SIG-M5 treated with dmso at 0.1 percent for 504 hours (cell line): ENCODE measurements around the gene COL4A4.

ENCODE experiments used
- DNase-seq: peaks from one replicate; lab custom pipeline; 2025; ENCODE audit not compliant: unreplicated experiment; lab: John Stamatoyannopoulos, UW

The COL4A4 gene

DNA sequence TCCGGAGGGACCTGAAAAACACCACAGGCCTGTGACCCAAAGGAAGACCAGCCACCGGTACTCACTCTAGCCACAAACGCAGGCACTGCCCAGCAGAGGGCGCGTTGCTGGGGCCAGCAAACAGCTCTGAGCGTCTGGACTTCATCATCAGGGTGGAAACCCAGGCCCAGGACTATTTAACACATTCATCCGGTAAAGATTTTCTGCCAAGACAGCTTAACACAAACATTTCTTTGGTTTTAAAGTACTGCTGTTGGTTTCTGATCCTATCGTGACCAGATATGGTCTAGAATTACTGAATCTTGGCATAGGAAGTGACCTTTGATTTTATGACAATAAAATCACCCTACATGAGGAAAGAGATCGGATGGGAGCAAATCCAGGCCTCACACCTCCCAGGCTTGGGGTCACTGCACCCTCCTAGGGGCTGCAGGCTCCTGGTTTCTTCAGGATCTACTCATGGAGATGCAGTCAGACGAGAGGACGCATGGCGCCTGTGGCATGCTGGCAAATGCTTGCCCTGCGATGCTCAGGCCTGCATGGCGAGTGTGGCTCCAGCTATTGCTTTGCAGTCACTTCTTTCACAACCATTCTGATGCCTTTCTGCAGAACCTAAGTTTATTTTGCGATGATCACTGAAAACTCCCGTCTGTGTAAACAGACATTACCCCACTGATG, 130.4 kb downstream of the COL4A4 start:
- peak; percentile 10 for DNase-seq

DNA sequence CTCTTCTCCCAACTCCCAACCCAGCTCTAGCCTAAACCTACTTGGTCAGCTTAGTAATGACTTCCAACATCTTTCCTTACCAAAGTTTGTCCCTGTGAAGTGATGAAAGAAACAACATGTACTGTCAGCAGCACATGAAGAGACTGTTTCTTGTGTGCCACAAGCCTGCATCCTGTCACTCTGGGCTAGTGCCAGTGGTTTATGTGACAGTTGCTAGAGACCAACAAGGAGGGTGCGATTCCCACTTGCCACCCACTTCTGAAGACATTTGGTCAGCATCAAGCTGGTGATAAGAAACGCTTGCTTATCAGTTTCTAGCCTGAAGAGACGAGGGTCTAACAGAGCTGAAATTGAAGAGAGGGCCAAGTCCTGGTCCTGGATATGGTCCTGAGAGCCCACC, 132.6 kb downstream of the COL4A4 start:
- no peak for DNase-seq

DNA sequence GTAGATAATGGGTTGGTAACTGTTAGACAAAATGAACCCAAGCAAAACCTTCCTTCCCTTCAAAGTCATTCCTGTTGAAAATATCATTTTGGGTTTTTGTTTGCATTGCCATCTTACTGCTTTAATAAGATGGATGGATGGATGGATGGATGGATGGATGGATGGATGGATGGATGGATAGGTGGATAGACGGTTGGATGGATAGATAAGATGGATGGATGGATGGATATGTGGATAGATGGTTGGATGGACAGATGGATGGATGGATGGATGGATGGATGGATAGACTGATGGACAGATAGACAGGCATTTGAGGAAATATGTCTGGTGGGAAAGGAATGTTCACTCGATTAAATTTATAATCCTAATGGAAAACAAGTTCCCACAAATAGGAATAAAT, 133.2 kb downstream of the COL4A4 start:
- DNase-seq = no peak

DNA sequence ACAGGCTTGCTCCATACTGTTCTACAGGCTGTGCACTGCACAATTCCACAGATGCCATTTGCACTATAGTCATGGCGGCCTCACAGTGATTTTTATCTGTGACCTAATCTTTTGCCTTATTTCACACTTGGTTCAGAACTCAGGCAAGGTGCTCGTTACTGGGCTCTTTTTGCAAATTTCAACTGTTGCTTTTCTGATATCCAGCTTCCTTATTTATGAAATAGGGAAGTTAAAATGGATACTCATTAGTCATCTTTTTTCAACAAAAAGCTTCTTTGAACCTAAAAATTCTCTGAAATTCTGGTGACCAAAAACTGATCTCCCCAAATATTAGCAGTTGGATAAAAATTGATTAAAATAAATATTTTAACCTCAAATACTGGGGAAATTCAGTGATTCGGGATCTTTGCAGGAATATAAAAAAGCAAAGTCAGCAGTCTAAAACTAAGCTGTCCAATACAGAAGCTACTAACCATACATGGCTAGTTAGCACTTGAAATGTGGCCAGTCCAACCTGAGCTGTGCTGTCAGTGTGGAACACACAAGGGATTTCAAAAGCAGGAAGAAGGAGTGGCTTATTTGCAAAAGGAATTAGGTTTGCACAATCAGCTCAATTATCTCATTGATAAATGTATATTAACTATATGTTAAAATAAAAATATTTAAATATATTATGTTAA, 134.4 kb downstream of the COL4A4 start:
- peak; percentile 57 for DNase-seq

DNA sequence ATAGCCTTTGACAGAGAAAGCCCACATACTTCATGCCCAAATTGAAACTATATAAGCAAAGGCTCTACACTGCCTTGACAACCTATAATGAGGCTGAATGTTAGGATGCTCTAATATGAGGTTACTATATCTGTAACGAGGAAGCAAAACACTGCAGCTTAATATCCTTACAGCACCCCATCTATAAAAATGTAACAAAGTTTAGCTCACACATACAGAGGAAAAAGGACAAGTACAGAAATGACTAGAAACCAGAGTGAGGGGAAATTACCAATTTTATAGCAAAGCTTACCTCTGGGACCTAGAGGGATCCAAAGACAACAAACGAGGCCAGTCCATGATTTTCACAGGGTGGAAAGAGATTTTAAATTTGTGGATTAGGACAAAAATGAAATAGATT, 138.5 kb downstream of the COL4A4 start:
- no peak for DNase-seq

DNA sequence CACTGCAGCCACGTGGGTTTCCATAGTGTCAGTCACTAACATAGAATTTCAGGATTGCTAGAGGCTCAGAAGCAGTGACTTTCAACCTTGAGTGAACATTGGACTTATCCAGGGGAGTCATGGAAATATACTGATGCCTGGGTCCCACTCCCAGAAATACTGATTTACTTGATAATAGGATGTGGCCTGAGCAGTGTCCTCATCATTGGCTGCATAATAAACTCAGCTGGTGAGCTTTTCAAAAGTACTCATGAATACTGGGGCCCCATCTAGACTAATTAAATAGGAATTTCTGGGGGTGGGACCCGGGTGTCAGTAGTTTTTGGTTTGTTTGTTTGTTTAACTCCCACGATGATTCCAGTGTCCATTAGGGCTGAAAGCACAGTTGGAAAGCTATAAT, 141.4 kb downstream of the COL4A4 start:
- DNase-seq = no peak

DNA sequence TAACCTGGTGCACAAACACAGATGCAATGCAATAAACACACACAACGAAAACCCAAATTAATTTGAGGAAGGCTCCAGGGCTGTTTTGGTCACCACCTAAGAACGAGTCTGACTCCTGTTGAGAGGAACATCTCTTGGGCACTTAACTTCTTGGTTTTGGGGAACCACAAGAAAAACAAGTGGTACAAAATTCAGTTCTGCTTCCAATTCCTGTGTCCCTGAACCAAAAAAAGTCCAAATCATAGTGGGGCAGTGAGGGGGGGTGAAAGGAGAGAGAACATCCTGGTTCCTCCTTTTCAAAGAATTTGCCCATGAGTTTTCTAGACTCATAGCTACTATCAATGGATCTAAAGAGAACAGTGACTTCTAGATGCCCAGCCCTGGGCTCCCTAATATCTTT, 143.6 kb downstream of the COL4A4 start:
- DNase-seq = no peak

DNA sequence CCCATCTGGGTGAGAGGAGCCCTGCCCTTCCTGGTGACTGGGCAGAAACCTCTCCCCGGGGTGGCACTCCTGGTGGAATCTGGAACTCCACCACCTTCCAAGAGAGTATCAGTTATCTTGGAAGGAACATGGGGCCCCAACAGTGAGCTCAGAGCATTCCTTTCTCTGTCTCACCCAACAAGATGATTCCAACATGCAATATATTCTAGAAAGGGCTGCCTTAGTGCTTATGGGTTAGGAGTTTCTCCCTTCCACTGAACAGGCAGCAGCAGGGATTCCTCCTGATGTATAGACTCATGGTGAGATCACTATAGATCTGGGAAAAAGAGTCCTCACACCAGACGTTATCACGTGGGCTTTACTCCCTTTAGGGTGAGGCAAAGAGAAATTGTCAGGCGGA, 147.1 kb downstream of the COL4A4 start:
- DNase-seq = no peak

DNA sequence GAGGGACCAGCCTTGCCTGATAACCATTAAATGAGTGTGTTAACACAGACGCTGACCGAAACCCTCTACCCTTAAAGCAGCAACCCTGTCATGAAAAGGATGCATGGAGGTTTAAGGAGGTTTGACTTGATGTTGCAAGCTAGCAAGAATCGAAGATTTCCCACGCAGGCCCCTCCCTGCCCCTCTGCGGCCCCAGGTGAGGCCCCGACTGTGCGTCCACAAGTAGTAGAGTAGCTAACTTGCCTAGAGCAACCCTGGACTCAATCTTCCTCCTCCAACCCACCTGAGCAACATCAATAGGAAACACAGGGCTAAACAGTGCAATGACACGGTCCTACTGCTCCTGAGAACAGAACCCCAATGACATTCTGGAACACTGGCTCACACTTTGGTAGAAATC, 150.1 kb downstream of the COL4A4 start:
- DNase-seq = no peak

DNA sequence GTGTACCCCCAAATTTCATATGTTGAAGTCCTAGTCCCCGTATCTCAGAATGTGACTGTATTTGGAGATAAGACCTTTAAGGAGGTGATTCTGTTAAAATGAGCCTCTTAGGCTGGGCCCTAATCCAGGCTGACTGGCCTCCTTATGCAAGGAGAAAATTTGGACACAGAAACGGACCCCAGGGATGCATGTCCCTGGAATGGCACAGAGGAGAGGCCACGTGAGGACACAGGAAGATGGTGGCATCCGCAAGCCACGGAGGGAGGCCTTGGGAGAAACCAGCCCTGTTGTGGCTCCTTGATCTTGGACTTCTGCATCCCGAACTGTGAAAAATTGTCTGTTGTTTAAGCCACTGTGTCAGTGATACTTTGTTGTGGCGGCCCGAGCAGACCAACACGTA, 150.7 kb downstream of the COL4A4 start:
- DNase-seq = no peak

DNA sequence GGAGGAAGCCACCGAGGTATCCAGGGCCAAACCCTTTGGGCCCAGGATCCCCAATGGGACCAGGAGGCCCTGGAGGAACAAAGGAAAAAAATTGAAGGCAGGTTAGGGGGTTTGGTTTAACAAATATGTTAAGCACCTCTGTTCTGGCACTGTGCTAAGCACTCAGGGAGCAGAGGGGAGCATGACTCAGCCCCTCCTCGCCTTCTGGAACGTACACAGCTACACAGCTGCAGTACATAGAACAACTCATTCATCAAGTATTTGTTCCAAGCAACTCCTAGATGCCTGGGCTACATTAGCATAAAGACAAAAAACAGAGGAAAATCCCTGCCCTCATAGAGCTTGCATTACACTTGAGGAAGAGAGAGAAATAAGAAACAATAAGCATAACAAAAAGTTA, 153.6 kb downstream of the COL4A4 start:
- no peak for DNase-seq

DNA sequence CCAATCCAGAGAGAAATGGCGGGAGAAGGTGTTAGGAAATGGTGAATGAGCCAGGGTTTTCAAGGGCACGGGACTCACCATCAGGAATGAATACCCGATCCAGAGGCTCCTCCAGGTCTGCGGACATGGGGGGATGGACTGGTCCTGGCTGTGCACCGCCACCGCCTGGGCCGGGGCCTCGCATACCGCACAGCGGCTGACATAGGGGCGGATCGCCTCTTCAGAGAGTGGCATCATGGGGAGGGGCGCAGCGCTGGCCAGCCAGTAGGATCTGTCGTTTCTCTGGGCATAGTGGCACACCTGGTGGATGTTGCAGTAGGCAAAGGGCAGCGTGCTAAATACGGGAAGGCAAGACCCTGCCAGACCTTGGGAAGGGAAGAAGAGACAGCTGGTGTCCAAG, 156.1 kb downstream of the COL4A4 start:
- no peak for DNase-seq

DNA sequence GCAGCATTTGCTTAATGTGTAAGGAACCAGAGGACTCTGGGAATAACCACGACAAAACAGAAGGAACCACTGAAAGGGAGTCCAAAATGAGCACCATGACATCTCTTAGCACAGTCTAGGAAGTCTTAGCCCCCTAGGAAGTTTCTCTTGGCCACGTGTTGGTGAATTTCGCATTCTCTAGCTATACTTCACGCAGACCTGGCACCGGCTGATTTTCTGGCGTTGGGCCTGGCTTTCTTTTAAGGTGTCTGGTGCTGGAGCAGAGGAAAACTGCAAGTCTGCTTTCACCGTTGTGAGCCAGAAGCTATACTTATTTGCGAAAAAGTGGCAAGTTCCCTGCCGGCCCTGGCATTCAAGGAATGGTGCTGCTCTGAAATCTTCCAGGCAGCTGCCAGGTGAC, 156.9 kb downstream of the COL4A4 start:
- no peak for DNase-seq

DNA sequence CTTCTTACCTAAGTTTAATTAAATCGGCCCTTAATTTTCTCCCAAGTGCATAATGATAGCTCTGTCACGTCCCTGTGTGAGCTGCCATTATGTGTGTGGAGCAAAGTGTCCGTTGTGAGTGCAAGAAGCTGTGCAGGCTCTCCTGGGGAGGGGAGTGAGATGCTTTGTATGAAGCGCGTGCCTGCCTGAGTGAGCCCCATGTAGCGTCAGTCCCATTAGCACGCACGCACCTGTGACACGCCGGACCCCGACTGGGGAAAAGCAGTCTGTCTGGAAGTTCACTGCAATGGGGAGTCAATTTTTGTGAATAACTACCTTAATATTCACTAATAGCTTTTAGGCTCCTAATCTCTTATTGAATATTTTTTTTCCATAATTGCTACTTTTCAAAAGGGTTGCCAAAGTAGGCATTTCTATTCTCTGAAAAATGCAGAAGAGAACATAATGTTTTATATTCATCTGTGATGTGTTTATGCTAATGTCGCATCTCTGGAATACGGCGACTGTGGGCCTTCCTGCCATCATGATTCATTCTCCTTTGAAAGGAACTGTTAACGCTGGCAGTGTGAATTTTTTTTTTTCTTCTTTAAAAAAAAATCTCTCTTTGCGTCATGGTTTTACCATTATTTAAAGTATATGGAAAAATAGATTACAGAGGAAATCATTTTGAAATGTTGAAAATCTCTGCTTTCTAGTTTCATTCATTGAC, 157.7 kb downstream of the COL4A4 start:
- no peak for DNase-seq

DNA sequence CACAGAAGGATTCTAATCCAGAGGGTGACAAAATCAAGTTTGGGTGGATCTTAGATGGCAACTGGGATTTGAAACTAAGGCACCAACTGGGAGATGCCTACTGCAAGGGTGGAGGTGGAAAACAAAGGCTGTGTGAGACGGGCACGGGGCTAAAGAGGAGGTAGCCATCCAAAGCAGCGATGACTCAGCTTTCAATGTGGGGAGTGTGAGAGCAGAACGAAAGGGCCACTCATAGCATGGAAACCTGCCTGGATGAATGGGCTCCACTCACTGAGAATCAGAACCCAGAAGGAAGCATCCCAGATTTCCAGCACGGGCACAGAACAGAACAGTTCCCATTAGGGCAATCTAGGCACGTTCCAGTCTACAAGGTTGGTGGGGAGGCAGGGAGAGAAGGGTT, 159.5 kb downstream of the COL4A4 start:
- no peak for DNase-seq

DNA sequence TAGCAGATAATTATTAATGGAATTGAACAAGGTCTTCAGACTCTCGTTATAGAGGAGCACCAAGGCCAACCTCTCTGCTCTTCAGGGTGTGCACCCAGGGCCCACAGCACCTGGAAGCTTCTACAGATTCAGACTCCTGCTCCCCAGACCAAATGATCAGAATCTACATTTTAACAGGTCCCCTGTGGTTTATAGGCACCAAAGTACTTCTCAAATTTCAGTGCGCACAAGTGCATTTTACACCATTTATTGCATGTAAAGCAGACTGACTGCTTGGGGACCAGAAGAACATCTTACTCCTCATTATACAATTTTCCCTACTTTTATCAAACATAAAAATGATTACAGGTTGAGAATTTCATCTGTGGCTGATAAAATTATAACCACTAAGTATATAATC, 163.9 kb downstream of the COL4A4 start:
- DNase-seq = no peak

DNA sequence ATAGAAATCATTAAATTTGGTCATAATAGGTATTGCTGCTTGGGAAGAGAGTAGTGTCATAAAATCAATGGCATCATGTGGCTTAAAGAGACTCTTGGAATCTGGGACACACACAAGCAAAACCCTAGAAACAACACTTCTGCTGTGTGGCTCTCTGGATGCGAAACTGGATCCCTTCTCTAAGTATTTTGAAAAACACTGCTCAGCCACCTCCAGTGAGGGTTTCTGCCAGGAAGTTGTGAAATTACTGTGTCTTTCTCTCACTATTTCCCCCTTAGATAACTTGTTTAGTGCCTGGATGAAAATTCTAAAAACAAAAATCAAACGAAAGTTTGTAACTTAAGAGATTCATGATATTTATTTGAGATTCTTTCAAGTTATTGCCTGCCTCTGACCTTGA, 164.3 kb downstream of the COL4A4 start:
- peak; percentile 6 for DNase-seq

DNA sequence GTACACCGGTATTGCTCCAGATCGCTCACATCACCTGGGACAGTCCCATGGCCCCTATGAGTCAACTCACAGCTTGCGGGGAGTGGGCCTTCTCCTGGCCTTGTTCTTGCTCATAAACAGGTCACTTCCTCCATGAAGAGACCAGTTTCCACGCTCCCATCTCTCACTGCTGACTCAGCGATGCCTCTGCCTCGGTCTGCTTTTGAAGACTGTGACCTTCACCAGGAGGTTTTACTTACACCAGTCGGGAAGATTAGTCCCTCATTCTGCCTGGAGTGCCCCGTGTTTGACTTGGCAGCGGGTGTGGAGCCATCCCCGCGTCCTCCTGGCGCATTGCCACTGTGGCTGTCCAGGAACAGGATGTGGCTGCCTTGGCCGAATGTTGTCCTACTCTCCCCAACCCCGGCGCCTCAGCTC, 168.4 kb downstream of the COL4A4 start:
- no peak for DNase-seq

DNA sequence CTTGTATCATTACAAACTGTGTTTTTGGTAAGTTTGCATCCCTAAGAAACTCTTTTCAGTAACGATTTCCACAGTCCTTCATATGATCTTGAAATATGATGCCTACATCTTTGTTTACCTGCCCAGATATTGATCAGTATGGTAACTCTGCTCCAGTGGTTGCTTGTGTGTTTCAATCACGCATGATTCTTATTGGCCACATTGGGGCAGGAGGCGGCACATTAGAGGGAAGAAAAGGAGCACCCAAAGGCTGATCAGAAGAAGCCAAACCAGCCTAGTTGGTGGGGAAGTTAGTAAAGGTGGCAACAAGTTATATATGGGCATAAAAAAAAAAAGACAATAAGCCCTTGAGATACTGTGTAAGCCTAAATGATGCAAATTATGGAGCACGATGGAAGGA, 169.2 kb downstream of the COL4A4 start:
- DNase-seq = no peak

DNA sequence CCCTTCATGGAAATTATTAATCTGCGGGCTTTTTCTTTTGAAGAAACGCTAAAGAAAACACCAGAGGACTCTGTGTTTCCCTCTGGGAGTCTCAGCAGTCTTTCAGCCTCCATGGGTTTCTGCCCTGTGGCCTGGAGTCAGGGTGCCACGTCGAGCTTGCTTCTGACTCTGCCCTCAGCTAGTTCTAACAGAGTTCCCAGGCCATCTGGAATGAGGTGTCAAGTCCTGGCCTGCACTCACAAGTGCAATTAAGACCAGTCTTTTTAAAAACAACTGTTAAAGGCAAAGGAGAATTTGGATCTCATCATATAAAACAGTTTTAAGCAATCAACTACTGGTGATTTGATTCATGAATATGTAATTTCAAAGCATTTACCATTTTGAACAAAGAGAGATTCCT, 170.8 kb downstream of the COL4A4 start:
- DNase-seq = no peak

DNA sequence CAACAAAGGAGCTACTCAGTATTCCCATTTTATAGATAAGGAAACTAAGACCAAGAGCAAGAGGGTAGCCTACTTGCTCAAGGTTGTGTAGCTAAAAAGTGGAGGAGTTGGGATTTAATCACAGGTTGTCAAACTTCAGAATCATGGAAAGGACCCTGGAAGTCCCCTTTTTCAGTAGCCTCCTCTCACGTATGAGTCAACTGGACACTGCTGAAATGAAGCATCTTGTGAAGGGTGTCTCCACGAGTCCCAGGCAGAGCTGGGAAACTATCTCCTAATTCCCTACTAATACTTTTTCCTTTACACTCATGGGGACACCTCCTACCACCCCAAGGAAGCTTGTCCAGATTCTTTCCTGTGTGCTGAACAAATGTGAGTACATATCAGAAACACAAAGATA, 172.3 kb downstream of the COL4A4 start:
- no peak for DNase-seq

DNA sequence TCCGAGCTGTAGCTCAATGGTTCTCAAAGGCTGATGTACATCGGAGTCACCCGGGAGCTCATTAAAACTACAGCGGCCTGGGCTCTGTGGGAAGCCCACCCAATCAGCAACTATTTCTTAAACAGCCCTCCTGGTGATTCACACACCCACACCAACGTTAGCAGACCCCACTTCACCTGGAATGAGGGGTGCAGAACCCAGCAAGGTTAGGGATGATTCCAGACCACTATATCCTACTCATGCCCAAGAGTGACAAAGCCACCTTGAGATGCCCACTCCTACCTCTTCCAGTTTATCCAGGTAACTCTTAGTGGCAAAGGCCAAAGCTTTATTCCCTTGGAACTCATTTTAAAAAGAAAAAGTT, 178.4 kb downstream of the COL4A4 start:
- DNase-seq = no peak
